ENCODE data around the gene ATG2B.

GRCh38 chr14:96284008-96284407 is 79.1 kb downstream of the ATG2B start:
- TF ChIP-seq CTCF (IDR thresholded peaks at IDR 0.05): no peak
- no peak for TF ChIP-seq POLR2A (IDR thresholded peaks at IDR 0.05)

Data from thyroid gland (tissue), 4 donors.